GM19193 (cell line): ENCODE measurements around the gene SETD3.

ENCODE experiments used
- POLR2A ChIP-seq: IDR thresholded peaks from 4 replicates; pipeline ENCODE4 v1.6.1; 2011; ENCODE audit not compliant: insufficient read depth, insufficient read length; ENCODE audit errors: extremely low read depth

The SETD3 gene

GRCh38 chr14:99412117-99413061 lies 68.3 kb downstream of the SETD3 start:
- TF ChIP-seq POLR2A, result no peak

DNA sequence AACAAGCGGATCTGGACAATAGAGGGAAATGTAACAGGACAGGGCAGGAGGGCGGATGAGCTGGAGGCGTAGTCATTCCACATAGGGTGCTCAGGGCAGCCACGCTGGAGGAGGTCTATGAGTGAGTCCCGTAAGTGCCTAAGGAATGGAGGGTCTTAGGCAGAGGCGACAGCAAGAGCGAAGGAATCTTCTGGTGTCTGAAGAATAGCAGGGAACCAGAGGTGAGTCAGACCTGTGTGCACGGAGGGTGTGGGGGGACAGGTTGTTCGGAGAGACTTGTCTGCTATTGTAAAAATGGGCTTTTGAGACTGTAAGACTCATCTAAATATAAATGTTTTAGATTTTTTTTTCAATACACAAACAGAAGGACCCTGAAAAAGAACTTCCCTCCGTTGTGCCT lies 70.6 kb downstream of the SETD3 start:
- TF ChIP-seq POLR2A, result no peak

DNA sequence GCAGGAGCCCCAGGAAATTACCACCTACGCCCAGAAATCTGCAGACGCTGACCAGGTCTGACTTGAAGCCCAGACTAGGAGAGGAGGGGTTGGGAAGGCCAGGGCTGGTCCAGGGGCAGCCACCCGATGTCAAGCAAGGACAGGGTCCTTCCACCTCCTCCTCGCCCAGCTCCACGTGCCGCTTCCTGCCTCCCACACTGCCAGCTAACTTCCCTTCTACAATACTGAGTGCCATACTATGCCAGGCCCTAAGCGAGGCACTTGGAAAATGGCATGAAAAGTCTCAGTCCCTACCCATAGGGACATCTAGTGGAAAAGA lies 71.7 kb downstream of the SETD3 start:
- no peak for TF ChIP-seq POLR2A

GRCh38 chr14:99408286-99408970 lies 72.2 kb downstream of the SETD3 start:
- no peak for TF ChIP-seq POLR2A

DNA sequence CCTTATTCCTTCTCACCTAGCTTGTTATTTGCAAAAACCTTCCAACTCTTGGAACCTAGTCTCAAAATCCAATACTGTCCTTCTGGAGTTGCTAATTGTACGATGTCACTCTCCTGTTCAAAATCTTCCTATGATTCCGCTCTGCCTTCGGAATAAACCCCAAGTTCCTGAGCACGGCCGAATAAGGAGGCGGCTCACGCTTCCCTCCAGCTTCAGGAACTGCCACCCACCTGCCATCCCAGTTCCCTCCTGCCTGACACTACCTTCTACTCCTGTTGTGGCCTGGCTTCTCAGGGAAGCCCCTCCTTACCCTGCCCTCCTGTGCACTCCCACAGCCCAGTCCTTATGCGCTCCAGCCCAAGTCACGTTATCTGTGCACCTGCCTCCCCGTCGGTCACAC lies 73.2 kb downstream of the SETD3 start:
- TF ChIP-seq POLR2A, result no peak

DNA sequence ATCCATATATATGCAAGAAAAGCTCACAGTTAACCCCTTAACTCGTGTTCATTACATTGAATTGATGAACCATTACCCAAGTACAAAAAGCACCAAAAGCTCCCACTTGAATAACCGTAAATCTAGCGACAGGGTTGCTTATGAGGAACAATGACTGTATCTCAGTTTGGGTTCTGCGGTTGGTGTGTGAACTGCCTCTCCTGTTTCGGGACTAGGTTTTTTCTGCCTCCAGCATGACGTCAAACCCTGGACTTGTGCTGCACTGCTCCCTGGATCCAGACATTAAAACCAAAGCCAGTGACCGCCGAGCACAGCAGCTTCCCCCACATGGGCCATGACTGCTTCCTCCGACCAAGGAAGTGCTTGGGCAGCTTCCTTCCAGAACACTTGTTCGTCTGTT lies 77.7 kb downstream of the SETD3 start:
- no peak for TF ChIP-seq POLR2A

GRCh38 chr14:99402285-99402648 lies 78.4 kb downstream of the SETD3 start:
- TF ChIP-seq POLR2A, result no peak

DNA sequence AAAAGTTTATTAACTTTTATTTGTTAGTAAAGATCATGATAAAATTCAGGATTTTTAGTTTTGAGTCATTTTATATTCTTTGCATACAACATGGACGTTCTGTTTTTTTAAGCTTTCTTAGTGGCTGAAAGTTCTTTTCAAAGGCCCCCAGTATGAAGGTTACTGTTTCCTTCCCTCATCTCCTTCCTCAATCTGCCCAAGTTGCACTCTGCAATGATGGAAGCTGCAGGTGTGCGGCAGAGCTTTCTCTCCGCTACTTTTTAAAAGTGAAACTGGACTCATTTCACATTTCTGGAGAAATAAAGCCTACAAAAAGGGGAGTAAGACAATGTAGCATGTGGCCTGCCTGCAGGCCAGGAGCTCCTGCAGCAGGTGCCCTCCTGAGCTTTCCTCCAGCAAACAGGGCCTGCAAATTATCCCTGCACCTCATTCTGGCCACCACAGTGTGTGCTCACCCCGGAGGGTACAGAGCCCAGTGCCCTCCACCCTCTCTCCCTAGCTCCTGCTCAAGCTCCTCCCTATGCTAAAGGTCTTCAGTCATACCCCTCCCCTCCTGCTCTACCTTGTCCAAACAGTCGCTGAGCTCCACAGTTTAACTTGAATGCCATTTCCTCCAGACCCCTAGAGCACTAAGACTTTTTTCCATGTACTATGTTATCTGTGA lies 78.9 kb downstream of the SETD3 start:
- TF ChIP-seq POLR2A, result no peak

DNA sequence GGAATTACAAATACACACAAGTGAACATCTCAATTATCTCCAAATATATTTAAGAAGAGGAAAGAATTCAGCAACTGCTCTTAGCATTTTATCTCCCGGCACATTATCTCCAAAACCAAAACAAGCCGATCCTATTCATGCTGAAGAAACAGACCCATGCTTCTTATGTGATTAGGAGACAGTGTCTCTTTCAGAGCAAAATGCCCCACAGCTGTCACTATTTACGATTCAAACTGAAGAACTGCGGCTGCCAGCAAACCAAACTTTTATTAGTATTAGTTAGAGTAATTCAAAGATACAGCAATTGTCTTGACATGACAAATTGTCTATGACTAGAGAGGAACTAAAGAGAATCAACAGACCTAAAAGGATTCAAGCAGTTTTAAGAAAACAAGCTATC lies 79.4 kb downstream of the SETD3 start:
- no peak for TF ChIP-seq POLR2A

DNA sequence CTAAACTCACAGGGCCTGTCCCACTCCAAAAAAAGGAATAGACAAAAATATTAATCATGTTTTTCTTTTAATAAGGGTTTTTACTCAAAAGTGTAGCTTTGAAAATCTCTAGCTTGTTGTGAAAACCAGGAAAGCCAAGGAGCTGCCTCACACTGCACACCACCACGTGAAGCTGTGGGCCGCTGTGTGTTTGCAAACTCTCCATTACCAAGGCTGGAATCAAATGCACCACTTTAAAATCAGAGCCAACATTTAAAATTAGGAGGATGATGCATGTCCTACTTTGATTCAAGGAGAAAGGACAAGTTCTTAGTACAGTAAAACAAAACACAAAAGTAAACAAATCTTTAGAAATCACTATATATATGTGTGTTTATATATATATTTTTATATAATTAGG lies 83.0 kb downstream of the SETD3 start:
- no peak for TF ChIP-seq POLR2A

DNA sequence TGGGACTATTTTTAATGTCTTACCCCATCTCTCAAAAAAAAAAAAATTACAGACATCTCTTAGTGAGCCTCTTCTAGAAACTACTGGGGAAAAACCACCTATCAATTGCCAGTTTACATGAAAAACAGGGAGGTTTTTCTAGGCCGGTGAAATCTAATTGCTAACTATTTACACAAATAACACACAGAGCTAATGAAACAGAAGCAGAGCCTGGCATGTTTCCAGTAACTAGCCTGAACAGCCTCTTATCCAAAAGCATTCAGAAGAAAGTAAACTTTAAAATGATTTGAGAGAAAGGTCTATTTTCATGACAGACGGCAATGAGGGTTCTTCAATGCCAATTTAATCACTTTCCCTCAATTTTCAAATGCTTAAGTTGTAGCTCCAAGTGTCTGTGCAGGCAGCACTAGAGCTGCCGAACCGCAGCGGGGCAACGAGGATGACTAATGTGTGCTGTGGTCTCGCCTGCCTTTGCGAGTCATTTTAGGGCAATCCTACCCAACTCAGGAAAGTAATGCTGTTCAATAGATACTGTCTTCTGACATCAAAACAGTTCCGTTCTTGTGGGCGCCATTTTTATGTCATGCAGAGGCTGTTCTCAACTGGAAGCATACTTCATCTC lies 84.6 kb downstream of the SETD3 start:
- no peak for TF ChIP-seq POLR2A

GRCh38 chr14:99394602-99395156 lies 86.0 kb downstream of the SETD3 start:
- TF ChIP-seq POLR2A, result no peak

DNA sequence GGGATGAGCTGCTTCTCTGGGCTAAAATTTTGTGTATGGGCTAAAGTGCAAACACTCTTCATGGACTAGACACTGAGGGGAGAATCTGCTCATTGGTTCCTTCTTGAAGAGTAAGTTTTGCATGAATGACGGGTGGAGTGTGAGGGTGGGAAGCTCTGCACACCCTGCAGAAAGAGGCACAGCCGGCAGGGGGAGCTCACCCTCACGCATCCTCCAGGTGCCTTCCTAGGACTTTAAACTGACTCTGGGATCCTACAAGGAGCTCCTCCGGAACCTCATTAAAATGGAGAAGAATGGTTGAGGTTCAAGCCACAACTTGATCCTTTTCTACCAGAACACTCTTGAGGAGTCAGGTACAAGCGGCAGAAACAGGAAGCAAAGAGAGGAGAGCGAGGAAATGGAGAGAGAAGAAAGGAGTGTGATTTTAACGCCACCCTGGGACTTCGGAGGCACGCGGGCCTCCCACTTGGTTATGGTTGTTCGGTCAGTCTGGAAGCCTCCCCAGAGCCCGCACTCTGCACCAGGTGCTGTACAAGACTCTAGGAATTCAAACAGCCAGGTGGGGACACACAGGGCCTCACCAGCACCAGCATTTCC lies 87.5 kb downstream of the SETD3 start:
- no peak for TF ChIP-seq POLR2A

DNA sequence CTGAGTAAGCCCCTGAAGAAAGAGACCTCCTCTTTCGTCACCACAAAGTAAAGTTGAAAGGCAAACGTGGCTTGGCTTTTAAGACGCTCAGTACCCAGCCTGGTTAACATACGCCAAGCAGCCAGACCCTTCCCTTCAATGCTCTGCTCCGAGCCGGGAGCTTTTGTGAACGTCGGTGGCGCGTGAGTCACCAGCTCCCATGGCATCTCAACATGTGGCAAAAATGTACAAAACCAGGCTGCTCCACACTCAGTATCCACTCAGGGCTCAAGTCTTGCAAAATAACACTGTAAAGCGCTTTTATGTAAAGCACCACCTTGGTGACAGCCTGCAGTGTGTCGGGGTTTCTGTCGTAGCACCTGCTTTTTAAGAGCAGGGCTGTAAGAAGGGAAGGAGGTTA lies 89.0 kb downstream of the SETD3 start:
- no peak for TF ChIP-seq POLR2A
